H1 (cell line): ENCODE results near the gene ARMC10. TPM values are rescaled to one million over a fixed set of nuclear protein-coding genes. Genes with fewer than 3 reads are reported as not detected.
"Not testable (repeated sequence)": the region's sequence is repeated elsewhere in the genome, so short reads cannot be mapped to it uniquely, and the experiment has no call there.

Experiments used
- CTCF ChIA-PET: fragments of 300-600 bp; sonication (Branson Sonifier 250); formaldehyde crosslinking; loops from one replicate; lab custom pipeline; 2021; ENCODE audit not compliant: partially characterized antibody; lab: Charles Lee
- POLR2A ChIA-PET: fragments of 300-600 bp; sonication (Branson Sonifier 250); formaldehyde crosslinking; loops from one replicate; lab custom pipeline; 2021; ENCODE audit warnings: inconsistent platforms; ENCODE audit not compliant: partially characterized antibody; lab: Charles Lee
- DNase-seq, 2 experiments: peaks; one replicate each; pipeline versions ENCODE4 v3.0.0 to v3.0.0-alpha.2; 2010 to 2022; ENCODE audit warnings: low spot score in 2 of 2, low read depth in 1 of 2, mixed read lengths in 1 of 2
- FAIRE-seq: peaks from 2 replicates; lab custom pipeline; 2011; peaks lifted over from hg19 to GRCh38; lab: Jason Lieb, UNC
- H2AFZ ChIP-seq: 2 replicates; pipeline ENCODE4 v1.8.1; 2012; ENCODE audit warnings: low read length, inconsistent platforms
- H2AK5ac ChIP-seq: 2 replicates; pipeline ENCODE4 v1.6.1; 2013; ENCODE audit warnings: low read depth, low read length
- H2BK120ac ChIP-seq: replicated peaks from 2 replicates; pipeline ENCODE3; 2013; ENCODE audit warnings: low read depth, low read length, inconsistent platforms
- H2BK12ac ChIP-seq: 2 replicates; pipeline ENCODE4 v1.6.1; 2013; ENCODE audit warnings: low read depth, low read length
- H2BK15ac ChIP-seq: 2 replicates; pipeline ENCODE4 v1.6.1; 2013; ENCODE audit warnings: low read length
- H2BK20ac ChIP-seq: 2 replicates; pipeline ENCODE4 v1.6.1; 2013; ENCODE audit warnings: low read length
- H2BK5ac ChIP-seq: 2 replicates; pipeline ENCODE4 v1.6.1; 2013; ENCODE audit warnings: low read depth, low read length
- H3K14ac ChIP-seq: 2 replicates; pipeline ENCODE4 v1.6.1; 2013; ENCODE audit warnings: inconsistent platforms; ENCODE audit not compliant: insufficient read length
- H3K18ac ChIP-seq: 2 replicates; pipeline ENCODE4 v1.6.1; 2013; ENCODE audit warnings: low read length; ENCODE audit errors: extremely low read depth
- H3K23ac ChIP-seq: 2 replicates; pipeline ENCODE4 v1.6.1; 2013; ENCODE audit warnings: inconsistent platforms; ENCODE audit not compliant: insufficient read length
- H3K23me2 ChIP-seq: 2 replicates; pipeline ENCODE4 v1.6.1; 2013; ENCODE audit warnings: low read depth, low read length
- H3K27ac ChIP-seq: 2 replicates; pipeline ENCODE4 v1.6.1; 2011; ENCODE audit warnings: low read depth, low read length, inconsistent platforms
- H3K27me3 ChIP-seq, 4 experiments: replicated peaks in 1 of 4; 1 replicate in 1 of 4; 2 replicates in 3 of 4; pipeline versions ENCODE4 v1.6.1 to v1.8.1; 2011 to 2013; ENCODE audit warnings: low read length in 3 of 4, mild to moderate bottlenecking in 3 of 4, inconsistent platforms in 2 of 4, mixed read lengths in 2 of 4, moderate library complexity in 1 of 4; ENCODE audit not compliant: control insufficient read depth in 3 of 4, insufficient read depth in 3 of 4; ENCODE audit errors: extremely low read depth in 1 of 4
- H3K36me3 ChIP-seq, 4 experiments: 2 replicates each; pipeline versions ENCODE4 v1.6.1 to v1.8.1; 2011 to 2013; ENCODE audit warnings: mild to moderate bottlenecking in 4 of 4, low read length in 3 of 4, moderate library complexity in 2 of 4, control low read depth in 1 of 4, inconsistent platforms in 1 of 4; ENCODE audit not compliant: insufficient read depth in 4 of 4, control insufficient read depth in 2 of 4
- H3K4ac ChIP-seq: replicated peaks from 2 replicates; pipeline ENCODE3; 2013; ENCODE audit warnings: low read length, low read depth, mixed read lengths, inconsistent platforms; ENCODE audit not compliant: insufficient read length
- H3K4me1 ChIP-seq, 4 experiments: replicated peaks in 1 of 4; 1 replicate in 1 of 4; 2 replicates in 3 of 4; pipeline versions ENCODE4 v1.6.1 to v1.8.1; 2011 to 2013; ENCODE audit warnings: low read length in 3 of 4, inconsistent platforms in 2 of 4, mixed read lengths in 1 of 4; ENCODE audit not compliant: insufficient read depth in 4 of 4, control insufficient read depth in 3 of 4
- H3K4me2 ChIP-seq, 2 experiments: 2 replicates each; pipeline versions ENCODE4 v1.6.1 to v1.8.1; 2011 to 2013; ENCODE audit warnings: low read depth in 2 of 2, low read length in 2 of 2, control low read depth in 1 of 2, inconsistent platforms in 1 of 2, mild to moderate bottlenecking in 1 of 2; ENCODE audit not compliant: insufficient read depth in 1 of 2
- H3K4me3 ChIP-seq, 4 experiments: fragments of 200-600, 300-600 bp in 1 of 4; sonication (generic), shearing (Covaris generic), sonication (Bioruptor Twin) in 1 of 4; 2 replicates each; pipeline versions ENCODE4 v1.5.1 to v1.8.1; 2011 to 2016; ENCODE audit warnings: low read length in 4 of 4, low read depth in 3 of 4, control low read depth in 2 of 4, inconsistent platforms in 2 of 4, mild to moderate bottlenecking in 2 of 4, mixed read lengths in 1 of 4, moderate library complexity in 1 of 4; ENCODE audit not compliant: insufficient read depth in 2 of 4; ENCODE audit errors: extremely low read depth in 1 of 4
- H3K56ac ChIP-seq: replicated peaks from 2 replicates; pipeline ENCODE3; 2013; ENCODE audit warnings: low read depth, mild to moderate bottlenecking, mixed read lengths, low read length, inconsistent platforms; ENCODE audit not compliant: insufficient read length
- H3K79me1 ChIP-seq: 2 replicates; pipeline ENCODE4 v1.6.1; 2013; ENCODE audit warnings: low read depth, low read length, control low read depth
- H3K79me2 ChIP-seq, 2 experiments: 2 replicates each; pipeline versions ENCODE4 v1.6.1 to v1.8.1; 2012 to 2013; ENCODE audit warnings: low read length in 2 of 2, mild to moderate bottlenecking in 2 of 2, inconsistent platforms in 1 of 2; ENCODE audit not compliant: insufficient read depth in 2 of 2, control insufficient read depth in 1 of 2
- H3K9ac ChIP-seq, 4 experiments: replicated peaks in 1 of 4; 1 replicate in 1 of 4; 2 replicates in 3 of 4; pipeline versions ENCODE4 v1.6.1 to v1.8.1; 2011 to 2013; ENCODE audit warnings: low read depth in 3 of 4, low read length in 3 of 4, control low read depth in 2 of 4, mild to moderate bottlenecking in 2 of 4, moderate library complexity in 2 of 4, inconsistent platforms in 1 of 4; ENCODE audit errors: extremely low read depth in 1 of 4
- H3K9me3 ChIP-seq, 2 experiments: 2 replicates each; pipeline versions ENCODE4 v1.6.1 to v1.8.1; 2012 to 2013; ENCODE audit warnings: mild to moderate bottlenecking in 2 of 2, moderate library complexity in 2 of 2, control low read depth in 1 of 2, inconsistent platforms in 1 of 2, low read depth in 1 of 2, low read length in 1 of 2, mixed read lengths in 1 of 2; ENCODE audit not compliant: insufficient read depth in 2 of 2
- H4K20me1 ChIP-seq, 2 experiments: replicated peaks in 1 of 2; 2 replicates each; pipeline versions ENCODE3 to v1.8.1; 2011 to 2013; ENCODE audit warnings: inconsistent platforms in 2 of 2, low read length in 2 of 2, mild to moderate bottlenecking in 1 of 2; ENCODE audit not compliant: insufficient read depth in 2 of 2, control insufficient read depth in 1 of 2
- H4K5ac ChIP-seq: 2 replicates; pipeline ENCODE4 v1.6.1; 2013; ENCODE audit warnings: low read length, low read depth, mixed read lengths, inconsistent platforms; ENCODE audit not compliant: insufficient read length
- H4K8ac ChIP-seq: 2 replicates; pipeline ENCODE4 v1.8.0; 2013; ENCODE audit warnings: mild to moderate bottlenecking, moderate library complexity, low read length, inconsistent platforms; ENCODE audit not compliant: insufficient read depth; ENCODE audit errors: extremely low read depth
- H4K91ac ChIP-seq: replicated peaks from 2 replicates; pipeline ENCODE3; 2013; ENCODE audit warnings: low read length, mixed read lengths, inconsistent platforms; ENCODE audit not compliant: insufficient read length
- ASH2L ChIP-seq: fragments of 200-600, 300-600 bp; sonication (generic); IDR thresholded peaks from one replicate; pipeline ENCODE4 v1.7.1; 2017; ENCODE audit warnings: low read length
- BRCA1 ChIP-seq: IDR thresholded peaks from 2 replicates; pipeline ENCODE4 v1.6.1; 2012; ENCODE audit warnings: low read depth, low read length, improper control_type of control experiment
- WGBS, 2 experiments: shearing (Covaris generic) in 1 of 2; methylation state at CpG; one replicate each; pipeline versions ENCODE4 v1.1.6 to v1.1.7; 2013 to 2015; ENCODE audit warnings: low lambda C conversion rate in 2 of 2, mixed read lengths in 2 of 2, inconsistent platforms in 1 of 2, low coverage in 1 of 2, missing lambda C conversion rate in 1 of 2; ENCODE audit not compliant: insufficient replicate concordance in 2 of 2, insufficient coverage in 1 of 2, insufficient read length in 1 of 2; ENCODE audit errors: extremely low coverage in 1 of 2, missing lambda C conversion rate in 1 of 2; 5-methylcytosine and 5-hydroxymethylcytosine counted together
- polyA plus RNA-seq, 7 experiments: library from polyadenylated mRNA; depleted of rRNA in 3 of 7; stranded (reverse) in 5 of 7; unstranded in 2 of 7; fragments of >200 nt in 5 of 7; fragments of 200-250 nt in 2 of 7; gene quantifications; 1 replicate in 5 of 7; 2 replicates in 1 of 7; 4 replicates in 1 of 7; pipeline versions ENCODE4 v1.2.1 to v1.2.3, GENCODE V29; 2011 to 2013; ENCODE audit warnings: missing spikeins in 2 of 7, mixed read lengths in 2 of 7
- total RNA-seq: library from RNA; stranded (reverse); fragmentation: NEBNext Ultra II Directional; extraction: Animal tissue kit (Norgen Biotek cat#: 25700); gene quantifications from 2 replicates; pipeline ENCODE4 v1.2.1, GENCODE V29; 2021

The ARMC10 gene
- total and polyA plus RNA-seq, 2 of the 8 experiments (the other 6 are each of a cell fraction or from before 2014, with no cell fraction given): 16.4 to 44.3 TPM

DNA sequence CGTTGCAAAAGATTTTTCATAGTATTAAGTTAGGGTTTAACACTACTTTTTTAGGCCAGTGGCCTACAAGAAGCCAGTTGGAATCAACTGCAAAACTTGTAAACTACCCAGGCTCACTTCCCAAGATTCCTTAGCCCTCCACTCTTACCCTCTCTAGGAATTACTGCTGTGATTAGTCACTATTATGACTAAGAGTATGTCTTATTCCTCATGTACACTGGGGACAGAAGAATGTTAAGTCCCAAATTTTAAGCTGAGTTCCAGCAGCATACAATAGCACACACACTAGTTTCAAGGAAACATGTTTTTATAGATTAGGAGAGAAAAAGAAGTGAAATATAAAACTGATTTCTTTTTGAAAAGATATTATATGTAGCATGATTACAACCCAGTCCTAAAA is 43.2 kb upstream of the ARMC10 start:
- Histone ChIP-seq H3K36me3 (no peaks in the 10 kb centered on the region), H4K91ac (no peak overlapping the region), H3K27ac (no peak overlapping the region), H2BK20ac (no peak overlapping the region), H2BK12ac (no peak overlapping the region), H3K9me3 (peaks cover 2 to 12% of the 10 kb centered on the region in 2 experiments; a peak in 3 of 4 replicates), H3K4ac (no peak overlapping the region), H3K23me2 (no peaks in the 10 kb centered on the region), H3K23ac (no peak overlapping the region), H3K27me3 (no peaks in the 10 kb centered on the region), H2BK15ac (no peak overlapping the region), H3K56ac (no peak overlapping the region), H2BK120ac (no peak overlapping the region), H3K4me1 (no peaks in the 10 kb centered on the region), H3K79me2 (no peaks in the 10 kb centered on the region), H3K18ac (no peak overlapping the region), H4K5ac (no peak overlapping the region), H4K8ac (no peak overlapping the region), H3K14ac (no peak overlapping the region), H3K4me3 (no peak overlapping the region), H2AFZ (no peak overlapping the region), H3K79me1 (no peaks in the 10 kb centered on the region), H3K4me2 (no peak overlapping the region), H2BK5ac (no peak overlapping the region), H3K9ac (no peak overlapping the region), H2AK5ac (no peak overlapping the region), H4K20me1 (no peaks in the 10 kb centered on the region)
- ChIA-PET POLR2A (no interaction called here), CTCF (no interaction called here)
- TF ChIP-seq ASH2L (no peak), BRCA1 (no peak)
- WGBS, 2 experiments: 80 to 100% methylated on average over 1 of the region's 1 CpG
- DNase-seq (no peak), FAIRE-seq (no peak)

DNA sequence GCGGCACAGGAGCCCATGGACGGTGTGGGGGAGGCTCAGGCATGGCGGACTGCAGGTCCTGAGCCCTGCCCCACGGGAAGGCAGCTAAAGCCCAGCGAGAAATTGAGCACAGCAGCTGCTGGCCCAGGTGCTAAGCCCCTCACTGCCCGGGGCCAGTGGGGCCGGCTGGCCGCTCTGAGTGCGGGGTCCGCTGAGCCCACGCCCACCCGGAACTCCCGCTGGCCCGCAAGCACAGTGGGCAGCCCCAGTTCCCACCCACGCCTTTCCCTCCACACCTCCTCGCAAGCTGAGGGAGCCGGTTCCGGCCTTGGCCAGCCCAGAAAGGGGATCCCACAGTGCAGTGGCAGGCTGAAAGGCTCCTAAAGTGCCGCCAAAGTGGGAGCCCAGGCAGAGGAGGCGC is 40.6 kb upstream of the ARMC10 start:
- H3K18ac ChIP-seq, H3K4me3 ChIP-seq, H3K9ac ChIP-seq, H3K27ac ChIP-seq, H3K27me3 ChIP-seq, H3K4me1 ChIP-seq, H3K79me1 ChIP-seq, H2BK15ac ChIP-seq, H3K23ac ChIP-seq, H3K4me2 ChIP-seq, DNase-seq, H4K20me1 ChIP-seq, H2AFZ ChIP-seq, H2BK20ac ChIP-seq, FAIRE-seq, H4K91ac ChIP-seq, H3K36me3 ChIP-seq, H2BK120ac ChIP-seq, H3K14ac ChIP-seq, H4K5ac ChIP-seq, H2AK5ac ChIP-seq, H3K56ac ChIP-seq, H2BK12ac ChIP-seq, H2BK5ac ChIP-seq, H3K4ac ChIP-seq, H3K79me2 ChIP-seq, H3K23me2 ChIP-seq, H4K8ac ChIP-seq: not testable (repeated sequence)
- H3K9me3 ChIP-seq: peaks cover 2 to 12% of the 10 kb centered on the region in 2 experiments; a peak in 3 of 4 replicates
- WGBS, 2 experiments: 90% methylated on average over 16 of the region's 20 CpGs; no CpG with 5 or more reads in 1 of the 2 experiments
- ChIA-PET CTCF (interaction anchor here (1.2 to 1.3 kb wide), 2 partner anchors 28 to 30 kb away, joined by 3 to 5 read pairs; no protein-coding TSS in a partner anchor), POLR2A (interaction anchor here (1.4 kb wide), 1 partner anchor 41 kb away, joined by 3 read pairs; the partner anchor contains the start of genes ARMC10 and FBXL13)
